Fibroblast of peridontal ligament (primary cell): ENCODE data around the gene TRIM13.
"Not testable (repeated sequence)": the region's sequence is repeated elsewhere in the genome, so short reads cannot be mapped to it uniquely, and the experiment has no call there.

ENCODE experiments used
- DNase-seq: peaks from one replicate; pipeline ENCODE4 v3.0.0-alpha.2; 2010; ENCODE audit errors: extremely low read depth

Gene TRIM13

DNA sequence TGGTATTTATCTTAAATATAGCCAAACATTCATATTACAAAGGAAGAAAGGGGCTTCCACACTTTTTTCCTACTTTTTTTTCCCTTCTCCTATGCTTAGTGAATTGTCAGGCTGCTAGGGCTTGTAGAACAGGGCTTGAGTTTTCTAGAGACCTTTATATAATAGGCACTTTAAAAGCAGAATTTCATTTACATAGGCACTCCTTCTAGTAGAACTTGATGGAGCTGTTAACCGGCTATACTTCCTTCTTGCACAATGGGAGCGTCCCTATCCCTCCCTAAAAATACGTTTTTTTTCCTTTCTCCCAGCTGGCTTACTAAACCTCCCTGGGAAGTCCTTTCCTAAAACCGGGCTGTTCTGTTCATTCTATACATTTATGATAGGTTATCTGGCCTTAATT lies 1.1 kb downstream of the TRIM13 start:
- DNase-seq: no peak

GRCh38 chr13:49998714-49999624 lies 2.1 kb downstream of the TRIM13 start:
- DNase-seq: no peak

DNA sequence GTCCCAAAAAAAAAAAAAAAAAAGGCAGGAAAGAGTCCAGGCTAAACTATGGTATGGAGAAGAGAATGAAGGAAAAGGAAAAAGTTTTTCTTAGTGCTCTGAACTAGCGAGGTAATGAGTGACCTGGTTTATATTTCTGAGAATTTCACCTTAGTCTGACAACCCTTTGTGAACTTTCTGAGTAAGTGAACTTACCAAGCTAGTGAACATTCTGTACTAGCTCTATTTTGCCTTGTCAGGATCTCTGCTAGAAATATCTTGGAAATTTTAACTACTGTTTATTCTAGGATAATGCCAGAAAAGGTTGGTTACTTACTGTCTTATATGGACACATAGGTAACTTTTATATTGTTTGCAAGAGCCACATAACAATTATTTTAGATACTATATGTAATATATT lies 4.4 kb downstream of the TRIM13 start:
- DNase-seq: no peak

- peak; percentile 68 for DNase-seq
These were observed 9.7 kb downstream of the TRIM13 start for GRCh38 chr13:50006426-50007135.

DNA sequence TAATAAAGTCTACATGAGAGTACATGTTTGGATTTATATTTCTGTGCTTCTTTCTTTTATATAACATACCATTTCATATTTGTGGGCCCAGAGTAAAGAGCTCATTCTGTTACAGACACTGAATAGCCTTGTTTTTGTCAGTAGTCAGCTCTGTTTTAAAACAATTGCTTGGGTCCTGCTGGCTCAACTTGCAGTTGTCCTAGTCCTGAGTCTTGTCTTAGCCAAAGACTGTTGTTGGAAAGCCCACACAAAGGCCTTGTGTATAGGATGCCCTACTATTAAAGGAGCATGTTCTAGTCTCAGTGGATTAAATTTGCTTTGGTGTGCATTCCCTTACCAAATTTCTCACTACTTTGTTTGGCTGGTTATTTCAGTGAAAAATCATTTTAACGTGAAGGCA lies 14.6 kb downstream of the TRIM13 start:
- no peak for DNase-seq

DNA sequence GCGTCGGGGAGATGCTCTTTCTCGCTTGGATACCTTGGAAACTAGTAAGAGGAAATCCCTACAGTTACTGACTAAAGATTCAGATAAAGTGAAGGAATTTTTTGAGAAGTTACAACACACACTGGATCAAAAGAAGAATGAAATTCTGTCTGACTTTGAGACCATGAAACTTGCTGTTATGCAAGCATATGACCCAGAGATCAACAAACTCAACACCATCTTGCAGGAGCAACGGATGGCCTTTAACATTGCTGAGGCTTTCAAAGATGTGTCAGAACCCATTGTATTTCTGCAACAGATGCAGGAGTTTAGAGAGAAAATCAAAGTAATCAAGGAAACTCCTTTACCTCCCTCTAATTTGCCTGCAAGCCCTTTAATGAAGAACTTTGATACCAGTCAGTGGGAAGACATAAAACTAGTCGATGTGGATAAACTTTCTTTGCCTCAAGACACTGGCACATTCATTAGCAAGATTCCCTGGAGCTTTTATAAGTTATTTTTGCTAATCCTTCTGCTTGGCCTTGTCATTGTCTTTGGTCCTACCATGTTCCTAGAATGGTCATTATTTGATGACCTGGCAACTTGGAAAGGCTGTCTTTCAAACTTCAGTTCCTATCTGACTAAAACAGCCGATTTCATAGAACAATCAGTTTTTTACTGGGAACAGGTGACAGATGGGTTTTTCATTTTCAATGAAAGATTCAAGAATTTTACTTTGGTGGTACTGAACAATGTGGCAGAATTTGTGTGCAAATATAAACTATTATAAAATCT lies 15.7 kb downstream of the TRIM13 start:
- DNase-seq: no peak

- no peak for DNase-seq
These were observed 17.5 kb downstream of the TRIM13 start for GRCh38 chr13:50014386-50014785.

DNA sequence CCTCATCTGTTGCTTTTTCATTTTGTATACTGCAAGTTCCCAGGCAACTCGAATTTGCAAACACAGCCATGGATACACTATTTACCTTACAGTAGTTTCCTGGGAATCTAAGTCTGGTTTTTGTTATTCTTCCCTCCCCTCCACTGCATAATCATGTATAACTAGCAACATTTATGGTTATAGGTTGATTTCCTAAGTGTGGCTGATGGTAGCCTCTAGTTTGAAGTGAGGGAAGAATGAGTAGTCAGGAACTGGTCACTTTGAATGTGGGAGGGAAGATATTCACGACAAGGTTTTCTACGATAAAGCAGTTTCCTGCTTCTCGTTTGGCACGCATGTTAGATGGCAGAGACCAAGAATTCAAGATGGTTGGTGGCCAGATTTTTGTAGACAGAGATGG lies 18.4 kb downstream of the TRIM13 start, which contains the start of gene KCNRG:
Gene KCNRG, plus strand, starts transcription at position 187 of the 400 bp plus-strand sequence. Its CDS starts 50 bp downstream, at position 237.
- peak; percentile 72 for DNase-seq

DNA sequence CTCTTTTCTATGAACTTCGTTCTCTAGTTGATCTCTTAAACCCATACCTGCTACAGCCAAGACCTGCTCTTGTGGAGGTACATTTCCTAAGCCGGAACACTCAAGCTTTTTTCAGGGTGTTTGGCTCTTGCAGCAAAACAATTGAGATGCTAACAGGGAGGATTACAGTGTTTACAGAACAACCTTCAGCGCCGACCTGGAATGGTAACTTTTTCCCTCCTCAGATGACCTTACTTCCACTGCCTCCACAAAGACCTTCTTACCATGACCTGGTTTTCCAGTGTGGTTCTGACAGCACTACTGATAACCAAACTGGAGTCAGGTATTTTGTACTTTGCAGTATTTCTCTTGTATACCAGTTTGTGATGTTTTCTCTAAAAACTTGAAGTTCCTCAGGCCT lies 18.9 kb downstream of the TRIM13 start:
- DNase-seq: no peak

DNA sequence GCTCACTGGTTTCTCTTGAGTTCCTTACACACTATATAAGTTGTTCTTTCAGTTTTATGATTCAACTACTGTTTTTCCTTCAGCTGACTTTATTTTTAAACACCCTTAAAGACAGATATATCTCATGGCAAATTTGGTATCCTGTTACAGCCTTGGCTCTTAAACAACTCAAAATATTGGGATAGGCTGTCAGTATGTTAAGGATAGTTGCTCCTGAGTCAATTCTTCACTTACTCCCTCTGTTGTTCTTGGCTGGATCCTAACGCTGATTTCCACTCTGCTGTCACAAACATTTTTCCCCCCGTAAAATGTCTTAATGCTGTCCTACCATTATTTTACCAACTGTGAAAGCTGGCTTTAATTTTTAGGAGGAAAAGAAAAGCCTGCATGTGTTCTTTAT lies 19.6 kb downstream of the TRIM13 start:
- peak; percentile 80 for DNase-seq

DNA sequence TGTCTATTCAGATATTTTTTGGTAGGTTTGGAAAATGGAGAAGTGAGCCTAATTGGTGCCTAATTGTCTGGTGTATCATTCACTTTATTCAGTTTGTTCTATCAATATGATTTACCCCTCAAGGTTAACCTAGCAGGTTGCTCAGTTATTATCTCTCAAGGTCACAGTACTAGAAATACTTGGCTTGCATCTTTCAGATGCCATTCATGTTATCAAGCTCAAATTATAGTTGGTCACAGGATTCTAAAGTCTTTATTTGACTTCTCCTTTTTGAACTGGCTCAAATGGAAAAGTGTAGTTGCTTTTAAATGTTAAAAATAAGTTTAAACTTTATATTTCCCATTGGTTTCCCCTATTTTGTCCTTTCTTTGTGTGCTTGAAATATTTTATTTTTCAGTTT lies 21.0 kb downstream of the TRIM13 start:
- DNase-seq: no peak

GRCh38 chr13:50025436-50025835 lies 28.6 kb downstream of the TRIM13 start:
- peak; percentile 65 for DNase-seq

GRCh38 chr13:50026788-50027473 lies 30.1 kb downstream of the TRIM13 start:
- no peak for DNase-seq

DNA sequence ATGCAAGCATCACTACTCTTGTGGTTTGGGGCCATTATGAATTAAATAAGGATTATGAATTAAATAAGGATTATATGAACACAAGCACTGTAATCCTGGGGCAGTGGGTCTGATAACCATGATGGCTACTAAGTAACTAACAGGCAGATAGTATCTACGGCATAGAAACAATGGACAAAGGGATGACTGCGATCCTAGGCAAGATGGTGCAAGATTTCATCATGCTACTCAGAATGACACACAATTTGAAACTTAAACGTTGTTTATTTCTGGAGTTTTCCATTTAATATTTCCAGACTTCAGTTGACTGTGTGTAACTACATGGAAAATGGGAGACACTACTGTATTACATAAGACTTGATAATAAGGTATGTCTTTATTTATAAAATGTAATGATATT lies 33.5 kb downstream of the TRIM13 start:
- no peak for DNase-seq

DNA sequence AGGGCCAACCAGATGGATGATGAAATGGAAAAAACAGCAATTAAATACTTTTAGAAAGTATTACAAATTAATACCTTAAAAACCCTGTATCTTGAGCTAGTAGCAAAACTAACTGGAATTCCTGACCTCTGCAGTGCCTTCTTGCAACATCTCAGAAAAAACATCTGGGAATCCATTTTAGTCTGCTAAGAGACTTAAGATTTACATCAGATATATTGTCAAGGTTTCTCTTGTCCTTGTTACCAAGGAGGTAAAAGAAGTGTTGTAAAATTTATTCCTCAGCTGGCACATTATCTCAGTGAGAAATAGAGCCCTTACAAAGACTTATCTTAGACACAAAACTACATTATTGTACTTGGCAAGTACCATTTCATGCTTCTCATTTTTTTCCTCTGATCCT lies 36.9 kb downstream of the TRIM13 start:
- DNase-seq: peak; percentile 65

- no peak for DNase-seq
These were observed 40.9 kb downstream of the TRIM13 start for GRCh38 chr13:50037788-50038187.

DNA sequence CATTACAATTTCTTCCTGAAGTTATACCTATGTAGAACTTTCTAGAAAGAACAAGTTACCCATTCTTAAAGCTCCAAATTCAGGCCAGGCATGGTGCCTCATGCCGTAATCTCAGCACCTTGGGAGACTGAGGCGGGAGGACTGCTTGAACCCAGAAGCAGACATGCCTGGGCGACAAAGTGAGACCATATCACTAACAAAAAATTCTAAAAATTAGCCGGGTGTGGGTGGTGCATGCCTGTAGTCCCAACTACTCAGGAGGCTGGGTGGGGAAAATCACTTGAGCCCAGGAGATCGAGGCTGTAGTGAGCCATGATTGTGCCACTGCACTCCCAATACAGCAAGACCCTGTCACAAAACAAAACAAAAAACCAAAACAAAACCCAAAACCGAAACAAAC lies 41.4 kb downstream of the TRIM13 start:
- no peak for DNase-seq

DNA sequence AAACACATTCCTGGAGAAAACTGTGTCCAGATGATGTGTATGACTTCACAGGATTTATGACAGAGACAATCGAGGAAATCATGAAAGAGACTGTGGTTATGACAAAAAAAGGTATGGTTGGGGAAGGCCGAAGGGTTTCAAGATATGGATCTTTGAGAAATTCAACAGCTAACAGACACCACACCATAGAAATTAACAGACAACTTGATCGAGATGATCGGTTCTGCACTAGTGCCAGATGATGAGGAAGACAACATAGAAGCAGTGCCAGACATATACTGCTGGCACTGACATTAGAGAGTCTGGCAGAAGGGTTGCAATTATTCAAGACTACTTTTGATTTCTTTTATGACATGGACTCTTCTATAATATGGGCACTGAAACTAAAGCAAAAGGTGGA lies 55.6 kb downstream of the TRIM13 start:
- no peak for DNase-seq

GRCh38 chr13:50053844-50054243 lies 57.0 kb downstream of the TRIM13 start:
- no peak for DNase-seq

DNA sequence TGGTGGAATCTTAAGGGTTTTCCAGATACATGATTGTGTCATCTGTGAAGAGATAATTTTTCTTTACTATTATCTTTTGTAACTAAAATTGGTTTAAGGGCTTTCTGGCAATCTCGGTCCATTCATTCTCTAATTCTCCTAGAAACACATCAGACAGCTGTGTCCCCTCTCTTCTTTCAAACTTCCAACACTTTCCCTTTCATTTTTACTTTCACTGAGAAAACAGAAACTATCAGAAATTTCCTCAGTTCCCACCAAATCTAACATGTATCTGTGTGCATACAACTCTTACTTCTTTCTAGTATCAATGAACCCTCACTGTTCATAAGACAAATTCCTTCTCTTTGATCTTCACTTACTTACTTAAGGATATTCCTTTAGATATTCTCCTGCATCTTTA lies 58.6 kb downstream of the TRIM13 start:
- peak; percentile 25 for DNase-seq

GRCh38 chr13:50060718-50061117 lies 63.9 kb downstream of the TRIM13 start:
- DNase-seq: peak; percentile 21

DNA sequence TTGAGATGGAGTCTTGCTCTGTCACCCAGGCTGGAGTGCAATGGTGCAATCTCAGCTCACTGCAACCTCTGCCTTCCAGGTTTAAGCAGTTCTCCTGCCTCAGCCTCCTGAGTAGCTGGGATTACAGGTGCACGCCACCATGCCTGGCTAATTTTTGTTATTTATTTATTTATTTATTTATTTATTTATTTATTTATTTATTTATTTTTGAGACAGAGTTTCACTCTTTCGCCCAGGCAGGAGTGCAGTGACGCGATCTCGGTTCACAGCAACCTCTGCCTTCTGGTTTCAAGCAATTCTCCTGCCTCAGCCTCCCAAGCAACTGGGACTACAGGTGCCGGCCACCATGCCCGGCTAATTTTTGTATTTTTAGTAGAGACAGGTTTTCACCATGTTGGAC lies 65.5 kb downstream of the TRIM13 start:
- not testable (repeated sequence) for DNase-seq
